Lung microvascular endothelial cell (primary cell): ENCODE measurements around the gene ALDOA. TPM values are rescaled to one million over a fixed set of nuclear protein-coding genes. Genes with fewer than 3 reads are reported as not detected.
A peak's percentile ranks its signal among the peaks of the same experiment; 100 is the strongest.

Experiments
- DNase-seq, 2 donors: peaks; one replicate each; pipeline versions ENCODE4 v3.0.0 to v3.0.0-alpha.2; 2010; ENCODE audit warnings: low read depth in 2 of 2
- total RNA-seq: library from RNA; depleted of rRNA; stranded (reverse); fragments of >200 nt; gene quantifications from 2 replicates; pipeline ENCODE4 v1.2.1, GENCODE V29; 2014

Gene ALDOA
- total RNA-seq, 1 donor from 2014 or later, result 319 TPM

DNA sequence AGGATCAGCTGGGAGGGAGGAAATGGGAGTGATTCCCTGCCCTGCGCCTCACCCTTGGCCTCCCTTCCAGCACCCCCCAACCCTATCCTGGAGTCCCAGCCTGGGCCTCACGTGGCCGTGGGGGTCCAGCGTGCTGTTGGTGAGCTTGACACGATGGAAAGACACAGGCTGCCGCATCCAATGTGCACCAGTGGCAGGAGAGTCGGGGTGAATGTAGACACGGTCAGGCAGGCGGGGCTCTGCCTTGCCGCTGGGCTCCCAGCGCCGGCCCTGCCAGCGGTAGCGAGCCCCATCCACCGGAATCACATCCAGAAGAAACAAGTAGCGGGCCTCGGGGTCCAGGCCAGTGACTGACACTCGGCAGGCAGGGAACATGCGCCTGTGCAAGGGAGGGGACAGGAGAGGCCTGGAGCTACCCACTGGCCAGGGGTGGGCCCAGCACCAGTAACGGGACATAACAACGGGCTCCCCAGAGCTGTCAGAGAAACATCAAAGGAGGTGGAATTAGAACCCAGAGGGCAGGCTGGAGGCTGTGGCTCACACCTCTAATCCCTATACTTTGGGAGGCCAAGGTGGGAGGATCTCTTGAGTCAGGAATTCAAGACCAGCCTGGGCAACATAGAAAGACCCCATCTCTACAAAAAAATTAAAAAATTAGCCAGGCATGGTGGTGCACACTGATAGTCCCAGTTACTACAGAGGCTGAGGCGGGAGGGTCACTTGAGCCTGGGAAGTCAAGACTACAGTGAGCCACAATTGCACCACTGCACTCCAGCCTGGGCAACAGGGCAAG, 23.5 kb downstream of the ALDOA start:
- DNase-seq, result no peak

DNA sequence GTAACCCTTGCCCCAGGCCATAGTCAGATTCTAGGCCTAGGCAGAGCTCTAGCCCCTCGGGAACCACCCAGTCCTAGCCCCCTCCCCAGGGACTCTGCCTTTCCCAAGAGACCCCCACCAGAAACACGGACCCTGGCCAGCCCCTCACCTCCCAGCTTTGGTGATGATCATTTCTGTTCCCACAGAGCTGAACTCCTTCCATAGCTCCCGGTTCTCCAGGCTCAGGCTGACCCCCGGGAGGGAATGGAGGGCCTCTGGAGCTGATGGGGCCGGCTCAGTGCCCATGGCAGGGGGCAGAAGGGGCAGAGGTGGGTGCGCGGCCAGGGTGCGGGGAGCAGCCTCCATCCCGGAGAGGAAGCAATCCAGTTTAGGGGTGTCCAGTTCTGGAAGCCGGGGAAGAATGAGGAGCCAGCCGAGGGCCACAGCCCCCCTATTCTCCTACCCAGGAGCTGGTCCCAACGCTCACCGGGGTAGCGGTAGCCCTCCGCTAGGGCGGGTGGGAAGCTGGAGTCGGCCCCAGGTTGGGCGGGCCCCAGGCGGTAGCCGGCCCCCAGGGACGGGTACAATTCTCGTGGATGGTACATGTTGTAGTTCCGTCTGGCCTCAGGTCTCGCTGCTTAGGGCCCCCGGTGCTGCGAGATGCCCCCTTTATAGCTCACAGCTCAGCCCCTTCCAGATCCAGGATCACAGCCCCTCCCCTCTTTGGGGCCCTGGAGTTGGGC, 25.2 kb downstream of the ALDOA start:
- no peak for DNase-seq

DNA sequence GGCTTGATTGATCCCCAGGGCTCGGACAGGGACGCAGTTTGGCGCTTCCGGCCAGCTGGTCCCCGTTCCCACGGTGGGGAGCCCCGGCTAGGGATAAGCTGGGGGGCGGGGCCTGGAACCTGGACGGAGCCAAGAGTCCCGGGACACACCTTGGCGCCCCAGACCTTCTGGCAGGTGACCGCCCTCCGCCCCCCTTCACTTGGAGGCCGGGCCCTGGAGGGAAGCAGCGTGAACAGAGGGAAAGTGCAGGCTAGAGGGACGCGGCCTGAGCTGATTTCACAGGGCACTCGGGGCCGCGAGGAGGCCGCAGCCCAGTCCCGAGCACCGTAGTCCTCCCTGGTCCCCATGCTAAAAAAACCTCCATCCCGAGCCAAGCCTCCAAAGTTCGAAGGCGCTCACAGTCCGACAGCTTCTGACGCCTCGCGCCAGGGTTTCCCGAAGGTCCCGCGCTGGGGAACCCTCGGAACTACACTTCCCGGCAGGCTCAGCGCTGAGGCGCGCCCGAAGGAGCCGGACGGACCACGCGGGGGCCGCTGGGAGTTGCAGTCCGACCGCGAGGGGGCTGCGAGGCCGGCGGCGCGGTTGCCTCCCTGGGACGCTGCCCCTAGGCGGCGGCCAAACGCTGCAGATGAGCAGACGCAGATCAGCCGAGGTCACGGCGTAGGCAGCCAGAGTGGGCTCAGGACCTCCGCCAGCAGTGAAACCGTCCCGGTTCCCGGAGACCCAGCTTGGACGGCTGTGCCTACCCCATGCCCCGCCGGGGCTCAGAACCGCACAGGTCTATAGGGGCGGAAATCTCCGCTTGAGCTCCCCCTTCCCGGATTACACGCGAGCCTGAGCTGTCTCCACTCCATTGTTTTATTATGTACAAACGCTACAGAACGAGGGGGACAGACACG, 26.2 kb downstream of the ALDOA start, which contains the start of gene TBX6:
Gene TBX6, minus strand, starts transcription at position 451 of the 899 bp plus-strand sequence. CDS start 731 bp downstream, outside the sequence.
- DNase-seq, result peak; percentile 93 to 95

DNA sequence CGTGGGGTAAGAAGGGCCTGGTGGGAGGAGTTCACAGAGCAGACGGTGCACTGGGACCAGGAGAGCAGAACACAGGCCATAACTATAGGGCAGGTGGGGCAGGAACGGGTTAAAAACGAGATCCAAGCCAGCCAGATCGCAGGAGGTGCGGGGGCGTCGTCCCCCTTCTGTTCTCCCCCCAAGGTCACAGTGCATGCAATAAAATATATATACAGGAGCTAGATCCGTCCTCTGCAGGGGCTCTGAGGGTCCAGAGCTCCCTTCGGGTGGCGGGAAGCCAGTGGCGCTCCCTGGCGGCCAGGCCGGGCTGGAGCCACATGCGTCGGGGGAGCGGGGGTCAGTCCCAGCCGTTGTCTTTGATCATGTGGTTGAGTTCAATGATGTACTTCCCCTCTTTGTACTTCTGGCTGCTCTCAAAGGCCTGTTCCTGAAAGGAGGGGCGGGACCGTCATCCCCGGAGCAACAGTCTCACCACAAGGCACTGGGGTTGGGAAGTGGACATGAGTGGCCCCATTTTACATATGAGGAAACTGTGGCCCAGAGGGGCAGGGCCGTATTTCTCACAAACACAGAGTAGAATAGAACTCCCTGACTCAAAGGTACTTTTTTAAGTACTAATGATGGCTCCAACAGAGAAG, 26.9 kb downstream of the ALDOA start:
- peak; percentile 95 to 97 for DNase-seq

DNA sequence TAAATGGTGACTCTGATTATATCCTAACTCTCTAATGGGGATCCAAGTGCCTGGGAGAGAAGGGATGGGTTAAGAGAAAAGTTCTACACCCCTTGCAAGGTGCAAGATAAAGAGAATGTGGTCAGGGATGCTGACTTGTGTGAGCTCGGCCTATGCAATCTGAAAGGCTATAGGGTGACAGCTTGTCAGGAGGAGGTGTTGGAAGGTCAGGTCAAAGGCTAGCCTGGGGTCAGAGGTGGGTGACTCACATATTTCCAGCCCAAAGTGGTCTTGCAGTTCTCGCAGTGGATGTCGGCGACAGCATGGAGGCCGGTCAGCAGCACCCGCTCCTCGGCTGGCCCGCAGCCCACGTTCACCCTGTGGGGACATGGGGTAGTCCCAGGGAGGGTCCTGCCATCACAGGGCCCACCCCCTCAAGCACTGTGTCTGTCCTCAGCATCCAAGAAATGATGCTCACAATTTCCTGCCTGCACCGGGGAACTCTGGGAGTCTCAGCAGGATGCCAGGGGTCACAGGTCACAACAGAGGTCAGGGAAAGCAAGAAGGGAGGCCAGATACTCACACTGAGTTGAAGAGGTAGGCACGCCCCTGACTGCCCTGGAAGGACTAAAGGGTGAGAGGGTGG, 29.1 kb downstream of the ALDOA start:
- DNase-seq, result no peak

DNA sequence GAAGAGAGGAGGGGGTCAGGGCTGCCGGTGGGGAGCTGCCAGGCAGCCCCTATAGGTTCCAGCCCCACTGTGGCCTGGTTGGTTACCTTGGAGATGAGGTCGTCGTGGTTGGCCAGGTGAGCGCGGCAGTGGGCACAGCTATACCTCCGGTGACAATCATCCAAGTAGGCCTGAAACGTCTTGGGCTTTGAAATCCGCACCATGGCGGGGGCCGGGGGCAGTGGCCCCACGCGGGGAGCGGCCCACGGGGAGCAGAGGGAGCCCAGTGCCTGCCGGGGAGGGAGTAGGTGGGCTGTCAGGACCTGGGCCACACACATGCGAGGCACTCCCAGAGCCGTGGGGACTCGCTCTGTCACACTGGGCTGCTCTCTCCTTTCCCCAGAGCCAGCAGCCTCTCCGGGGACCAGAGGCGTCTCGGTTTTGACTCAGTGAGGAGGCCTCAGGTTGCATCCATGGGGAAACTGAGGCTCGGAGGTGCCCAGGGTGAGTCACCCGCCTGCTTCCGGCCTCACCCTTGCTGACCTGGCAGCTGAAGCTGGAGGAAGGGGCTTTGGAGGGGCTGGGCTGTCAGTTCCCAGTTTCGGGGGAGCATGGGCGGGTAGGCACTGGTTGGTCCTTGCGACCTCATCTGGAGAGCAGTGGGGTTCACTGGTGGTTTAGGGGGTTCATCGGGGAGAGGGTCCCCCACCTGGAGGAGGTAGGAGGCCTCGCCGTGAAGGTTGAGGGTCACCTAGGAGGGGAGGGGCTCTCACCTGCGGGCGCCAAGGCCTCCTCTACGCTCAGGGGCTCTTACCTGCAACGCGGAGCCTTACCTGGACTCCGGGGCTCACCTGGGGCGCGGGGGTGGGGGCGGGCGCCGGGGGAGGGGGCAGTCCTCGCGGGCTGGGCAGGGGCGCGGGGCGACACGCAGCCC, 29.9 kb downstream of the ALDOA start:
- peak in 1 of 2 donors; percentile 32 for DNase-seq

DNA sequence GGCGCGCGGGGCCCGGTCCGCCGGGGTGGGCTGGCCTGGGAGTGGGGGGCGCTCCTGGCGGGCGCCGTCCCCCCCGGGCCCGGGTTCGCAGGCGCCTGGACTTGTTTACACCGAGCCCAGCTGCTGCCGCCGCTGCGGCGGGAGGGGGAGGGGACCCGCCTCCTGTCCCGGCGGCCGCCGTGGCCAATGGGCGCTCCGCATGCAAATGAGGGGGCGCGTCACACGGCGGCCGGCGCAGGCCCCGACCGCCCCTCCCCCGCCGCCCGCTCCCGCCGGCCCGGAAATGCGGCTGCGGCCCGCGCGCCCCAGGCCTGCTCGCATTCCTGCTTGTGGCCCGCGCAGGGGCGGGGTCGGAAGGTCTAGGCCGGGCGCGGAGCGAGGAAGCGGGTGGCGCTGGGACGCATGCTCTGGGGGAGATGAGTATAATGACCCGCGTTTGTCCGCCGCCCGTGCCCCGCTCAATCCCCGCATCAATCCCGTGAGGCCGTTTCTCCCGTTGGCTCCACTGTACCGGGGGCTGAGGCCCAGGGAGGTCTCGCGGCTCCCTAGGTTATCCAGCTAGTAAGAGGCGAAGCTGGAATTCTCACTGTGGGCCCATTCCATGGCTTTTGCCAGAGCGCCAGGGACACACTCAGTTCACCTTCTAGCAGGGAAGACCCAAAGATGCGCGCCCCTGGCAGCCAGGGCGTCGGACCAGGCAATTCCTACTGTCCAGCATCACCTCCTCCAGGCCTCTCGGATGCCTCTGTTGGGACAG, 30.7 kb downstream of the ALDOA start, which contains the start of gene YPEL3:
Gene YPEL3, minus strand, starts transcription at position 109 of the 757 bp plus-strand sequence. CDS start 731 bp downstream, outside the sequence.
- DNase-seq, result peak; percentile 94 to 95

DNA sequence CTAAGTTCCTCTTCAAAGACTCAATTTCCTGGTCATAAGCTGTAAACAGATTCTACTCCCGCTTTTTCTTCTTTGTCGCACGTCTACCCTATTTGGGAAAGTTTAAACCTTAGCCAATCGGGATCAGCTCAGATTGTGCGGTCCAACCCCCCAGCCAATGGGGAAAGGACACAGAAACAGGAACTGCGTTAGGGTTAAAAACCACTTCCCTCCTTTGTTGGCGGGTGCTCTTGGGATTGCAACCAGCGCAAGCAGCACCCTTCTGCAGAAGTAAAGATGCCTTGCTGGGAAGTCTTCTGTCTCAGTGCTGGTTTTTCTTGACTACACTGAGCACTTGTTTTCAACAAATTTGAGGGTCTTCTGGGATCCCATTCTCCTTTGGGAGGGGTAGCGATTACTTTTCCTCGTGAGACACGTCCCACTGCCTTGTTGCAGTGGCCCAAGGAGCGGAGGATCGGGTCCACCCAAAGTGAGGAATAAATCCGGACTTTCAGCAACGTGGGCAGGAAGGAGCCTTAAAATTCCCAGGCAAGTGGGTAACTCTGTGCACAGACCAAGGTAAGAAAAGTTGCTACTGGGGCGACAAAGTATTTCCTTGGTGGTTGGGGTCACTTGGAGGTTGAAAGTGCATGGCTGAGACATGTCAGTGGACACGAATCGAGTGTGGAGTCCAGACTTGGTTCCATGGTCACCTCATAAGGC, 31.5 kb downstream of the ALDOA start:
- DNase-seq, result no peak

DNA sequence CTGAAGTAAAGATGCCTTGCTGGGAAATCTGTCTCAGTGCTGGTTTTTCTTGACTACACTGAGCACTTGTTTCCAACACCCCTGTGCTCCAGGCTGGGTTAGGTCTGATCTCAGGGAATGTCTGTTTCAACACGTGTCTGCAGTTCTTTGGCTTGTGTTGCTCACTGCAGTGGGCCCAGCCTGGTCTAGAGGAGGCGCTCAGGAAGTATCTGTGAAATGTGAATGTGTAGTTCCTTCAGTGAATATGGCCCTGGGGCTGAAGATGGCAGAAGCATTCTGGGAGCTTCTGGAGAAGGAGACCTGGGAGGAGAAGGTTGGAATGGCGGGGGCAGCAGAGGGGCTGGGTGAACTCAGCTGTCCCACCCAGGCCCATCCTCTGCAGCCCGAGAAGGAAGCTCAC, 38.5 kb downstream of the ALDOA start:
- no peak for DNase-seq

DNA sequence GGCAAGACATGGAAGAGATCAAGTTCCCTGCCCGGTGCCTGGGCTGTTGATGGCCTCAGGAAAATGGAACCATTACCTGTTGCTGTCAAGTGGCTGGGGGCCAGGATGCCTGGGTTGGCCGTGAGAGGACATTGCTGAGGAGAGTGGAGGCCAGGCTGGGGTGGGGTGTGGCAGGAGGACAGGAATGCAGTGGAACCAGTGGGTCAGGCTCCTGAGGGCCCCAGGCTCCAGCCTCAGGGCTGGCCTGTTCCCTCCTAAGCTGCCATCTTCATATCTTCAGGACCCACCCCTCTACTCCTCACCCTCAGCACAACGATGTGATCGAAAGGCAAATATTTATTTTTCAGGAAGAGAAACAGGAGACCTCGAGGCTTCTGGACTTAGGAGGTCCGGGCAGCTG, 38.9 kb downstream of the ALDOA start:
- DNase-seq, result no peak

DNA sequence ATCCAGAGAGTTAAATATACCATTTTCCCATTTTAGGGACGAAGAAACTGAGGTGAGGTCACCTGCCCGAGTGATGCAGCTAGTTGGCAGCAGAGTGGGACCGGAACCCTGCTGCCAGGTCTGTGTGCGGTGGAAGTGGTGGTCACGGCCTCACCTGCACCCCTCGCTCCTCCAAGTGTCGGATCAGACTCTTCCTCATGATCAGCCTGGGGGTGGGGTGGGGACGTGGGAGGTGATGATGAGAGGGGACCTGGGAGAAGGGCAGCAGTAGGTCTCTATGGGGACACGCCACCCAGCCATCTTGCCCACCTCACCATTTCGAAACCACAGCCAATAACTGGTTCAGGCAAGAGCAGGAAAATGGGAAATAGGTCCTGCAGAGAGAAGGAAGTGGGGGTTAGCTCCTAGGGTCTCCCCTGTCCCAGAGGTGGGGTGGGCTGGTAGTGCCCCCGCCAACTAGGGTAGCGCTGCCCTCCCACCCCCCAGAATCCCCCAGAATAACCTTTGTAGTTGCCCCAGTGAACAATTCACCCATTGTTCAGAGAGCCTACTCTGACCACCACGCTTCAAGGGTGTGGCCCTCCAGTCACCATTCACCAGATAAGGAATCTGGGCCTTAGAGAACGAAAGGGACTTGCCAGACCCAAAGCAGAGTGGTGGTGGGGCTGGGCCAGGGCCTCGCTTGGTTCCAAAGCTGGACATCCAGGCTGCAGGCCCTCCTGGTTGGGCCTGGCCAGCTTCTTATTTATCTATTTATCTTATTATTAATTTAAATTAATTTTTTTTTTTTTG, 42.7 kb downstream of the ALDOA start:
- no peak for DNase-seq

DNA sequence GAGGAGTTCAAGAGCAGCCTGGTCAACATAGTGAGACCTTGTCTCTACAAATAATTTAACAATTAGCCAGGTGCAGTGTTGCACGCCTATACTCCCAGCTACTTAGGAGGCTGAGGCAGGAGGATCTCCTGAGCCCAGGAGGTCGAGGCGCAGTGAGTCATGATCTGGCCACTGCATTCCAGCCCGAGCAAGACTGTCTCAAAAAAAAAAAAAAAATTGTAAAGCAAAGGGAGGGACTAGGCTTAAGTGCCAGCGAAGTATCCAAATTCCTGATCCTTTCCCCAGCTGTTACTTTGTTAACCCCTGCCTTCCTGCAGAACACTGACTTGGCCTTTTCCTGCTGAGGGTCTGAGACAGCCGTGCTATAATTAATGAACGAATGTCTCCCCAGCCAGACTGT, 45.1 kb downstream of the ALDOA start:
- no peak for DNase-seq

DNA sequence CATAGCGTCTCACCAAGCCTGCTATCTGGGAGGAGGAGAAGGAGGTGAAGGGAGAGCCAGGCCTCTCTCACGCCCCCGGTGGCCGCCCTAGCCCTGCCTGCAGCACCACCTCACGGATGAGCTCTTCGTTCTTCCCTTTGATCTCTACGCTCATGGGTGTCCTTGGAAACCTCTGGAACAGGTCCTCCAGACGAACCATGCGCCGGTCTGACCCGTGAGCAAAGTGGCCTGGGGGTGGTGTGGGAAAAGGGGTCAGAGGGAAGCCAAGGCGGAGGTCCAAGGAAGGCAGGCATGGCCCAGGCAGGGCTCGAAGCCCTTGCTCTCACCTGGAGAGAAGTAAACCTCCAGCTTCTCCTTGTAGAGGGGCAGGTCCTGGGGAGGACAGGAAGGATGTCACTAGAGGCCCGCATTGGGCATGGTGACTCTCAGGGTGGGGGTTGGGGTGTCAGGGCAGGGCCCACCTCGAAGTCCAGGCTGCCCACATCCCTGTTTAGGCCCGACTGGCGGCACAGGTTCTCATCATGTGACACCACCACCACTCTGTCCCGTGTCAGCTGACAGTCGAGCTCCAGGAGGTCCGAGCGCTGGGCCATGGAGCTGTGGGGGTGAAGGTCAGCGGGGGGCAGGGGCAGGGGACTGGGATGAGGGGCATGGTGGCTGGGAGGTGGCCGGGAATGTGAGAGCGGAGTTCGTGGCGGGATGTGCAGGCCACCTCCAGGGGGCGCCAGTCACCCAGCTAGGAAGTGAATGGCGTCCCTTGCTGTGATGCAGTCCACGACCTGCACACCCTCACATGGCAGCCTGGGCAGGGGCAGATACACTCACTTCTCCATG, 46.9 kb downstream of the ALDOA start:
- peak; percentile 73 to 79 for DNase-seq

DNA sequence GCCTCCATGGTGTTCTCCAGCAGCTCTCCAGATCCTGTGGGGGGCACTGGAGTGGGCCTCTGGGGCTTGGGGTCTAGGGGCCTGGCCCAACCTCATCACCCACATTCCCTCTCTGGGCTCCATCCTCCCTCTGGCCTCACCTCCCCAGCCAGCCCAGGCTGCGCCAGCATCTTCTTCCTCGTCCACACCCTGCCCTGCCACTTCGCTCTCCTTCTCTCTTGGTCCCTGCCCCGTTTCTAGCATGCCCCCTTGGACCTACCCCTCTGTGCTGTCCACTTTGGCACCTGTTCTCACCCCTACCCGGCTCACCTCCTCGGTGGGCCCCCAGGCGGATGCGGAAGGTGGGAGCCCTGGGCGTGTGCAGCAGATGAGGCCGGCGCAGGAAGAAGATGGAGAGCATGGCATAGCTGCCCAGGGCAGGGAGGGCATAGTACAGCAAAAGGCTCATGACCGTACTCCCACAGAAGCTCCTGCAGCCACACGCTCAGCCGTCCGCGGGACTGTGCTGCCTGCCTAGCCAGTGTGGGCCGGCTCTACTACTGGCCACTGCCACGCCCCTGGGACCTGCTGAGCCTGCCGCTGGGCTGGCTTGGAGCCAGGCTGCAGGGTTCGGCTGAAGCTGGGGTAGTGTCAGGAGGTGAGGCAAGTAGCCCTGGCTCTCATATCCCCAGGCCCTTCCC, 47.6 kb downstream of the ALDOA start, which contains the start of gene GDPD3:
Gene GDPD3, minus strand, starts transcription at position 507 of the 680 bp plus-strand sequence. Its CDS starts 59 bp downstream, at position 448.
- peak in 1 of 2 donors; percentile 24 for DNase-seq

DNA sequence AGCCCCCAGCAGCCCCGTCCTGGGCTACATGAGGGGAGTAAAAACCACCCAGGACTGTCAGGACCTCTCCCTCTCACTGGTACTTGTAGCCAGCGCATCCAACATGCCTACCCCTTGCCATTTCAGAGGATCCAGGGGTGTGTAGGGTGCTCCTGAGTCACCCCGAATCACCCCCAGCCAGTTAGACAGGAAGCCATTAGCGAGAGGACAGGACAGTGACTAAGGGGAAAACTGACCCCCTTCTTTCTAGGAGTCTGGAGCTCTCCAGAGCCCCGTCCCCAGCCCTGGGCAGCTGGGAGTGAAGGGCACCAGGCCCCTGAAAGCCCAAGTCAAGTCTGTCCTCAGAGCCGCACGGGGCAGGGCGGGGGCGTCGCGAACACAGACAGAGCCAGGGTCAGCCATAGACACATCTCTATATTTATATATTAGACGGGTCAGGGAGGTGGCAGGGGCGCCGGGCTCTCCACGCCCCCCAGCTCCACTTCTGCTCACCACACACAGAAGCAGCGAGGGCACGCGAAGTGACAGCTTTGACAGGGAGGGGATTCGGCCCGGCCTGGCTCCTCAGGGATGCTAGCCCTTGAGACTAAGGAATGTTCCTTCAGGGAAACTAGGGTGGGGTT, 48.3 kb downstream of the ALDOA start:
- no peak for DNase-seq
